HepG2 (cell line): ENCODE results near the gene BLZF1. TPM values are rescaled to one million over a fixed set of nuclear protein-coding genes. Genes with fewer than 3 reads are reported as not detected.

Experiments
- NFYC ChIP-seq: IDR thresholded peaks from 2 replicates; pipeline ENCODE4 v1.6.1; 2016; ENCODE audit warnings: missing genetic modification reagents, missing compliant biosample characterization
- RXRB ChIP-seq: IDR thresholded peaks from 2 replicates; pipeline ENCODE4 v1.6.1; 2016; ENCODE audit warnings: borderline replicate concordance, missing genetic modification reagents, missing compliant biosample characterization
- TBX3 ChIP-seq: fragments of 450-650 bp; IDR thresholded peaks from 2 replicates; pipeline ENCODE4 v1.6.1; 2017; ENCODE audit warnings: antibody characterized with exemption, mild to moderate bottlenecking, inconsistent platforms, borderline replicate concordance
- THAP11 ChIP-seq: IDR thresholded peaks from 2 replicates; pipeline ENCODE4 v1.6.1; 2016; ENCODE audit warnings: missing biosample characterization, missing genetic modification reagents
- ZNF12 ChIP-seq: sonication (generic); formaldehyde crosslinking; IDR thresholded peaks from 2 replicates; pipeline ENCODE4 v1.5.0; 2020; ENCODE audit warnings: missing genetic modification reagents
- ZNF234 ChIP-seq: sonication (generic); formaldehyde crosslinking; conservative IDR thresholded peaks from 2 replicates; pipeline ENCODE4 v1.5.1; 2020; ENCODE audit warnings: mild to moderate bottlenecking, missing genetic modification reagents
- ZNF432 ChIP-seq: sonication (generic); formaldehyde crosslinking; IDR thresholded peaks from 2 replicates; pipeline ENCODE4 v1.5.0; 2020; ENCODE audit warnings: missing genetic modification reagents, mild to moderate bottlenecking, borderline replicate concordance
- ZNF569 ChIP-seq: sonication (generic); formaldehyde crosslinking; IDR thresholded peaks from 2 replicates; pipeline ENCODE4 v1.5.0; 2020; ENCODE audit warnings: mild to moderate bottlenecking, missing genetic modification reagents, moderate library complexity, borderline replicate concordance
- polyA plus RNA-seq, 8 experiments: library from polyadenylated mRNA; depleted of rRNA in 3 of 8; stranded (reverse) in 7 of 8; unstranded in 1 of 8; fragments of >200 nt; fragmentation: Illumina TruSeq in 4 of 8; extraction: Trizol in 4 of 8; gene quantifications; 2 replicates each; pipeline versions ENCODE4 v1.2.1 to v1.2.3, GENCODE V29; 2011 to 2016; ENCODE audit warnings: low read depth in 4 of 8, missing spikeins in 1 of 8, mixed read lengths in 1 of 8; ENCODE audit not compliant: insufficient read depth in 1 of 8
- total RNA-seq, 5 experiments: library from RNA; depleted of rRNA; stranded (reverse); fragments of >200 nt; fragmentation: Illumina TruSeq; extraction: Trizol; gene quantifications; 2 replicates each; pipeline ENCODE4 v1.2.3, GENCODE V29; 2016; ENCODE audit warnings: low read depth in 1 of 5
- TF ChIP-seq, protein P1 (sequence below): sonication (generic); formaldehyde crosslinking; IDR thresholded peaks from 2 replicates; pipeline ENCODE4 v1.5.0; 2020; ENCODE audit warnings: mild to moderate bottlenecking, missing genetic modification reagents, borderline replicate concordance
- TF ChIP-seq, protein P2 (sequence below): sonication (generic); formaldehyde crosslinking; IDR thresholded peaks from 2 replicates; pipeline ENCODE4 v1.4.0; 2020; ENCODE audit warnings: missing genetic modification reagents
- TF ChIP-seq, protein P3 (sequence below): sonication (generic); IDR thresholded peaks from 2 replicates; pipeline ENCODE4 v1.6.1; 2016; ENCODE audit warnings: low read depth, borderline replicate concordance
- TF ChIP-seq, protein P4 (sequence below): sonication (generic); formaldehyde crosslinking; IDR thresholded peaks from 2 replicates; pipeline ENCODE4 v1.4.0; 2020; ENCODE audit warnings: mild to moderate bottlenecking, missing genetic modification reagents, borderline replicate concordance

BLZF1 gene
- total and polyA plus RNA-seq, 2 of the 13 experiments (the other 11 are each of a cell fraction or from before 2014, with no cell fraction given), result 4.5 to 13.7 TPM

DNA sequence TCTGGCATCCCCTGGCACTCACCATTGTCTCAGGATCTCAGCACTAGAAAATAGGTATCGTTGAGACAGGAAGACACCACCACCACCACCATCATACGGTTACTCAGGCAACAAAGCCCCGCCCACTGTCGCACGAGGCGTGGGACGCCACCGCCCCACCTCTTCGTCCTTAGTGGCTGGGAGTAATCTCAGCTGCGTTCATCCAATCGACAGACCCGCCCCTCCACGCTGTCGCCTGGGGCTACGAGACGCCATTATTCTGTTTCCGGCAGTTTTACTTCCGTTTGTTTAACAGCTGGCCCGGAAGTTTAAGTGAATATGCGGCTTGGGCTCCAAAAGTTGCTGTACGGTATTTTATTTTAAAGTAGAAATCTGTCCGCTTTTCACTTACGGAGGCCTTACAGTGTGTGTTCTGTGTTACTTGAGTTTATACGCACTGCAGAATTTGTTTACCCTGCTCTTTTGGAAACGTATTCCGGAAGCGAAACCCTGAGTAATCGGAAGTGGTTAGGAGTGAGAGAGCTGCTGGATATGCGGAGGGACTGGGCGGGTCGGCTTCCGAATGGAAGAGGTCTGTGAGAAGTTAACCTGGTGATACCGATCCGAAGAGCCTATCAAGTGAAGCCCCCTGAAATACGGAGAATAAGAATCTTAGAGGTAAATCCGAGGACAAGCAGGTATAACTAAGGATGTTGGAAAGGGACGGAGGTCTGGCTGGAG lies at the start of gene BLZF1, which contains the start of gene NME7 (continued):
- TF ChIP-seq, protein P1, sequence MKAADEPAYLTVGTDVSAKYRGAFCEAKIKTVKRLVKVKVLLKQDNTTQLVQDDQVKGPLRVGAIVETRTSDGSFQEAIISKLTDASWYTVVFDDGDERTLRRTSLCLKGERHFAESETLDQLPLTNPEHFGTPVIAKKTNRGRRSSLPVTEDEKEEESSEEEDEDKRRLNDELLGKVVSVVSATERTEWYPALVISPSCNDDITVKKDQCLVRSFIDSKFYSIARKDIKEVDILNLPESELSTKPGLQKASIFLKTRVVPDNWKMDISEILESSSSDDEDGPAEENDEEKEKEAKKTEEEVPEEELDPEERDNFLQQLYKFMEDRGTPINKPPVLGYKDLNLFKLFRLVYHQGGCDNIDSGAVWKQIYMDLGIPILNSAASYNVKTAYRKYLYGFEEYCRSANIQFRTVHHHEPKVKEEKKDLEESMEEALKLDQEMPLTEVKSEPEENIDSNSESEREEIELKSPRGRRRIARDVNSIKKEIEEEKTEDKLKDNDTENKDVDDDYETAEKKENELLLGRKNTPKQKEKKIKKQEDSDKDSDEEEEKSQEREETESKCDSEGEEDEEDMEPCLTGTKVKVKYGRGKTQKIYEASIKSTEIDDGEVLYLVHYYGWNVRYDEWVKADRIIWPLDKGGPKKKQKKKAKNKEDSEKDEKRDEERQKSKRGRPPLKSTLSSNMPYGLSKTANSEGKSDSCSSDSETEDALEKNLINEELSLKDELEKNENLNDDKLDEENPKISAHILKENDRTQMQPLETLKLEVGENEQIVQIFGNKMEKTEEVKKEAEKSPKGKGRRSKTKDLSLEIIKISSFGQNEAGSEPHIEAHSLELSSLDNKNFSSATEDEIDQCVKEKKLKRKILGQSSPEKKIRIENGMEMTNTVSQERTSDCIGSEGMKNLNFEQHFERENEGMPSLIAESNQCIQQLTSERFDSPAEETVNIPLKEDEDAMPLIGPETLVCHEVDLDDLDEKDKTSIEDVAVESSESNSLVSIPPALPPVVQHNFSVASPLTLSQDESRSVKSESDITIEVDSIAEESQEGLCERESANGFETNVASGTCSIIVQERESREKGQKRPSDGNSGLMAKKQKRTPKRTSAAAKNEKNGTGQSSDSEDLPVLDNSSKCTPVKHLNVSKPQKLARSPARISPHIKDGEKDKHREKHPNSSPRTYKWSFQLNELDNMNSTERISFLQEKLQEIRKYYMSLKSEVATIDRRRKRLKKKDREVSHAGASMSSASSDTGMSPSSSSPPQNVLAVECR, result peak; percentile 94; the same call in 1 of the 2 replicates
- TF ChIP-seq ZNF12, result no peak
- TF ChIP-seq RXRB, result 0 out of 2 replicates have a peak, but pooled peaks have one; percentile 24
- TF ChIP-seq, protein P2, sequence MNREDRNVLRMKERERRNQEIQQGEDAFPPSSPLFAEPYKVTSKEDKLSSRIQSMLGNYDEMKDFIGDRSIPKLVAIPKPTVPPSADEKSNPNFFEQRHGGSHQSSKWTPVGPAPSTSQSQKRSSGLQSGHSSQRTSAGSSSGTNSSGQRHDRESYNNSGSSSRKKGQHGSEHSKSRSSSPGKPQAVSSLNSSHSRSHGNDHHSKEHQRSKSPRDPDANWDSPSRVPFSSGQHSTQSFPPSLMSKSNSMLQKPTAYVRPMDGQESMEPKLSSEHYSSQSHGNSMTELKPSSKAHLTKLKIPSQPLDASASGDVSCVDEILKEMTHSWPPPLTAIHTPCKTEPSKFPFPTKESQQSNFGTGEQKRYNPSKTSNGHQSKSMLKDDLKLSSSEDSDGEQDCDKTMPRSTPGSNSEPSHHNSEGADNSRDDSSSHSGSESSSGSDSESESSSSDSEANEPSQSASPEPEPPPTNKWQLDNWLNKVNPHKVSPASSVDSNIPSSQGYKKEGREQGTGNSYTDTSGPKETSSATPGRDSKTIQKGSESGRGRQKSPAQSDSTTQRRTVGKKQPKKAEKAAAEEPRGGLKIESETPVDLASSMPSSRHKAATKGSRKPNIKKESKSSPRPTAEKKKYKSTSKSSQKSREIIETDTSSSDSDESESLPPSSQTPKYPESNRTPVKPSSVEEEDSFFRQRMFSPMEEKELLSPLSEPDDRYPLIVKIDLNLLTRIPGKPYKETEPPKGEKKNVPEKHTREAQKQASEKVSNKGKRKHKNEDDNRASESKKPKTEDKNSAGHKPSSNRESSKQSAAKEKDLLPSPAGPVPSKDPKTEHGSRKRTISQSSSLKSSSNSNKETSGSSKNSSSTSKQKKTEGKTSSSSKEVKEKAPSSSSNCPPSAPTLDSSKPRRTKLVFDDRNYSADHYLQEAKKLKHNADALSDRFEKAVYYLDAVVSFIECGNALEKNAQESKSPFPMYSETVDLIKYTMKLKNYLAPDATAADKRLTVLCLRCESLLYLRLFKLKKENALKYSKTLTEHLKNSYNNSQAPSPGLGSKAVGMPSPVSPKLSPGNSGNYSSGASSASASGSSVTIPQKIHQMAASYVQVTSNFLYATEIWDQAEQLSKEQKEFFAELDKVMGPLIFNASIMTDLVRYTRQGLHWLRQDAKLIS (CRISPR knock-in tag), result no peak
- TF ChIP-seq, protein P3, sequence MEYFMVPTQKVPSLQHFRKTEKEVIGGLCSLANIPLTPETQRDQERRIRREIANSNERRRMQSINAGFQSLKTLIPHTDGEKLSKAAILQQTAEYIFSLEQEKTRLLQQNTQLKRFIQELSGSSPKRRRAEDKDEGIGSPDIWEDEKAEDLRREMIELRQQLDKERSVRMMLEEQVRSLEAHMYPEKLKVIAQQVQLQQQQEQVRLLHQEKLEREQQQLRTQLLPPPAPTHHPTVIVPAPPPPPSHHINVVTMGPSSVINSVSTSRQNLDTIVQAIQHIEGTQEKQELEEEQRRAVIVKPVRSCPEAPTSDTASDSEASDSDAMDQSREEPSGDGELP, result peak; percentile 94
- no peak for TF ChIP-seq ZNF569 (CRISPR knock-in tag)
- TF ChIP-seq THAP11 (CRISPR knock-in tag), result peak; percentile 87
- TF ChIP-seq ZNF432 (CRISPR knock-in tag), result no peak
- peak; percentile 72 for TF ChIP-seq NFYC (CRISPR knock-in tag)
- TF ChIP-seq TBX3, result peak; percentile 31; the same call in 1 of the 2 replicates
- TF ChIP-seq, protein P4, sequence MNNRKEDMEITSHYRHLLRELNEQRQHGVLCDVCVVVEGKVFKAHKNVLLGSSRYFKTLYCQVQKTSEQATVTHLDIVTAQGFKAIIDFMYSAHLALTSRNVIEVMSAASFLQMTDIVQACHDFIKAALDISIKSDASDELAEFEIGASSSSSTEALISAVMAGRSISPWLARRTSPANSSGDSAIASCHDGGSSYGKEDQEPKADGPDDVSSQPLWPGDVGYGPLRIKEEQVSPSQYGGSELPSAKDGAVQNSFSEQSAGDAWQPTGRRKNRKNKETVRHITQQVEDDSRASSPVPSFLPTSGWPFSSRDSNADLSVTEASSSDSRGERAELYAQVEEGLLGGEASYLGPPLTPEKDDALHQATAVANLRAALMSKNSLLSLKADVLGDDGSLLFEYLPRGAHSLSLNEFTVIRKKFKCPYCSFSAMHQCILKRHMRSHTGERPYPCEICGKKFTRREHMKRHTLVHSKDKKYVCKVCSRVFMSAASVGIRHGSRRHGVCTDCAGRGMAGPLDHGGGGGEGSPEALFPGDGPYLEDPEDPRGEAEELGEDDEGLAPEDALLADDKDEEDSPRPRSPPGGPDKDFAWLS, result no peak
- TF ChIP-seq ZNF234 (CRISPR knock-in tag), result no peak
